IPS-NIHi7 (cell line): ENCODE measurements around the gene PRKCZ.
A peak's percentile ranks its signal among the peaks of the same experiment; 100 is the strongest.

Experiments
- DNase-seq: peaks from one replicate; pipeline ENCODE4 v3.0.0; 2012; ENCODE audit warnings: mixed read lengths; ENCODE audit errors: extremely low spot score

The PRKCZ gene

DNA sequence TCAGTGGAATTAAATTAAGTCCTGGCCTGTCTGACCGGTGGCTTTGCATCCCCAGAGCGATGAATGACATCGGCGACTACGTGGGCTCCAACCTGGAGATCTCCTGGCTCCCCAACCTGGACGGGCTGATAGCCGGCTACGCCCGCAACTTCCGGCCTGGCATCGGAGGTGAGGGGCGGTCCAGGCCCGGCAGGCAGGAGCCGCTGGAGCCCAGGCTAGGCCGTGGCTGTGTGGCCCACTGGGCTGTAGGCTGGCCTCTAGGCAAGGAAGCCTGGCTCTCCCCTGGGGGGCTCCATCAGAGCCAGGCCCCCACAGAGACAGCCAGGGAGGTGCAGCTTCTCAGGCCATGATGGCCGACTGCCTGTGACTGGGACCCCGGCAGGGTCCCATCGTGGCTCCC, 25.3 kb upstream of the PRKCZ start:
- DNase-seq = no peak

DNA sequence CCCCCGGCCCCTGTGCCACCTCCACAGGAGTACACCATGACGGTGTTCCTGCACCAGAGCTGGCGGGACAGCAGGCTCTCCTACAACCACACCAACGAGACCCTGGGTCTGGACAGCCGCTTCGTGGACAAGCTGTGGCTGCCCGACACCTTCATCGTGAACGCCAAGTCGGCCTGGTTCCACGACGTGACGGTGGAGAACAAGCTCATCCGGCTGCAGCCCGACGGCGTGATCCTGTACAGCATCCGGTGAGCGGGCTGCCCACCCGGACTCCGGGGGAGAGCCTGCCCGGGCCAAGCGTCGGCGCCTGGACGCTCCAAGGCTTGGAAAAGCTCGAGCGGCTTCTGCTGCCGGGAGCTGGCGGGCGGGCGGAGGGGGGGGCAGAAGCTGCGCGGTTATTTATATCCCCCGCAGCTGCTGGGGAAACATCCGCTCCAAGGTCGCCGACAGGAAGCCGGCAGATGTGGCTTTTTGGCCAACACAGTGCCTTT, 24.7 kb upstream of the PRKCZ start:
- no peak for DNase-seq

GRCh38 chr1:2027961-2028583, 22.1 kb upstream of the PRKCZ start:
- DNase-seq = no peak

DNA sequence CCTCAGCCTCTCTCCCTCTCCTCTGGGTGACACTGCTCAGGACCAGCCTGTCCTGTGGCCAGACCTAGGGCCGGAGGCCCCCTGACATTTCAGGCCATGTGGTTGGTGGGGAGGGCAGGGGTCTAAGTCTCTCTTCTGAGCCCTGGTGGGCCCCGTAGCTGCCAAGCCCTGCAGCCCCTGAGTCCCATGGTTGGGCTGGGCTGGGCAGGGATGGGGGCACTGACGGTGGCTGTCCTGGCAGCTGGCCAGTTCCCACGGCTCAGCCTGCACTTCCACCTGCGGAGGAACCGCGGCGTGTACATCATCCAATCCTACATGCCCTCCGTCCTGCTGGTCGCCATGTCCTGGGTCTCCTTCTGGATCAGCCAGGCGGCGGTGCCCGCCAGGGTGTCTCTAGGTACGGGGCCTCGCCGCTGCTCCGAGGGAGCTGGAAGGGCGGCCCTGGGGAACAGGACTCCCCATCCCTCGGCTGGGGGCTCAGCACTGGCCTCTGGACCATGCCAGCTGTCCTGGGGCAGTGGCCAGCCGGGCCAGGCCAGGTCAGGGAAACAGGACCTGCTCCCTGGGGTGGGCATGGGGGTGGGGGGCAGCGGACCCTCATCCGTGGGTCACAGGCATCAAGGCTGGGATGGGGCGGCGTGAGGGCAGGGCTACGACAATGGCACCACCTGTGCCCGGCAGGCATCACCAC, 21.2 kb upstream of the PRKCZ start:
- no peak for DNase-seq

GRCh38 chr1:2029561-2029960, 20.6 kb upstream of the PRKCZ start:
- DNase-seq = no peak

DNA sequence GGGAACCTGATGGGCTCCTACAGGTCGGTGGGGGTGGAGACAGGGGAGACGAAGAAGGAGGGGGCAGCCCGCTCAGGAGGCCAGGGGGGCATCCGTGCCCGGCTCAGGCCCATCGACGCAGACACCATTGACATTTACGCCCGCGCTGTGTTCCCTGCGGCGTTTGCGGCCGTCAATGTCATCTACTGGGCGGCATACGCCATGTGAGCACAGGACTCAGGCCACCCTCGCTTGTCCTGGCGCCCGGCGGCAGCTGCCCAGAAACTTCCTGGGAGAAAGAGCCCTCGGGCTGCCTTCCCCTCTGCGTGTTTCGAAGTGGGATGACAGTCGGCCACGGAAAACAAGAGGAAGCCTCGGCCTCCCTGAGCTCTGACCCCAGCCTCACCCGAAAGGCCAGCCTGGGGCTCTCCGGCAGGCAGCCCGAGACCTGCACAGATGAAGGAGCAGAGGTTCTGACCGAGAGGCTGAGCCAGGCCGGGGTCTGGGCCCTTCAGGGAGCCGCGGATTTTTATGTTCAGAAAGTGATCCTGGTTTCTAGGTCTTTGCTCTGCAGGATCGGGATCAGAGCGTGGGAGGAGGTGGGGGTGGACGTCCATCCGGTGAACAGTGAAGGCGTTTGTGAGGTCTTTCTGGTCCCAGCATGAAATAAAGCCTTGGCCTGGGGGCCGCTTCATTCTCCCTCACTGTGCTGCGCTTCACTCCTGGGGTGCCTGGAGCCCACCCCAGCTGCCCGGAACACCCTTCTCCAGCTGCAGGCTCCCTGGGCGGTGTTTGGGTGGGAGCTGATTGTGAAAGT, 19.9 kb upstream of the PRKCZ start:
- no peak for DNase-seq

DNA sequence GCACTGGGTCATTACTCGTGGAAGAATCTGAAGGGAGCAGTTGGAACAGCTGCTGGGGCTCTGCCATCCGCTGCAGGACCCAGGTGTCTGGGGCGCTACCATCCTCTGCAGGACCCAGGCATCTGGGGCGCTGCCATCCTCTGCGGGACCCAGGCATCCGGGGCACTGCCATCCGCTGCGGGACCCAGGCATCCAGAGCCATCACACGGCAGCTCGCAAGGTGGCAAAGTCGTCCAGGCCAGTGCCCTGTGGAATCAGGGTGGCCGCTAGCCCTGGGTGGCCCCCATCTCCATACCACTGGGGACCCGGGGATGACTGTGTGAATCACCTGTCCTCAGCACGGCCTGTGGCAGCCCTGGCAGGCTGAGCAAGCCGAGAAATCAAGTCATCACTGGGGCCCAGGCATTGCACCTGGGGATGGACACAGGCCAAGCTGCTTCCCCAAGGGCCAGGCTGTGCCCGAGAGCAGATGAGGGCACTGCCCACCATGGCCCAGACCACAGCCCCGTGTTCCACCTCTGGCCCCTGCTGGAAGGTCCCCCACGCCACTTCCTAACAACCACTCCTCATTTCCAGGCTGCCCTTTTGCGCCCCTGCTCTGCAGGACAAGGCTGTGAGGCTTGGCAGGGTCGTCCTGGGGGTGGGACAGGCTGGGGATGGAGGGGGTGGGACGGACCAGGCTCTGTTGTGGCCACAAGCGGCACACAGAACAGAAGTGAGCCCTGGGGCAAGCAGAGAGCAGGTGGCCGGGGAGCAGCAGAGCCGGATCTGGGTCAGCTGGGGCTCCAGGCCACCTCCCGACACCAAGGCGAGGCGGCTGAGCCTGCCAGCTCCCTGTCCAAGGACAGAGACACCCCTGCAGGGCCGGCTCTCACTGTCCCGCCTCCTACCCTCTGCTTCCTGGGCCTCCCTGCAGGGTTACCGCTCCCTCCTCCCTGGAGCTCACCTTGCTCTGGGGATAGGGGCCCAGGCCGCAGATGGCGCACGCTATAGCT, 18.4 kb upstream of the PRKCZ start:
- DNase-seq = no peak

DNA sequence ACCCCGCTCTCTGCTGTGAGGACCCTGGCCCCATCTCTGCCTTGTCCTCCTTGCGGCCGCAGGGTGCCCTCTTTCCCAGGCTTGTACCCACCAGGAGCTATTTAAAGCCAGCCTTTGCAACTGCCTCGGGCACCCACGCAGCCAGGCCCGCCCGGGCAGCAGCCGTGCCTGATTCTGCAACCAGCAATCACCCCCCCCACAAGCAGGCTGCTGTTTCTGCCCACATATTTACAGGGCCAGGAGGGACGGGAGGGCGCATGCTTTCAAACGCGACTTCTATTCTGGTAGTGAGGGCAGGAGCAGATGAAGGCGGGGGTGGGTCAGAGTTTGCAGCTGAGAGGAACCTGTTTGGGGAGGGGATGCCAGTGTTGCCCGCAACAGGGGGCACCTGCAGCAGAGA, 17.5 kb upstream of the PRKCZ start:
- DNase-seq = no peak

DNA sequence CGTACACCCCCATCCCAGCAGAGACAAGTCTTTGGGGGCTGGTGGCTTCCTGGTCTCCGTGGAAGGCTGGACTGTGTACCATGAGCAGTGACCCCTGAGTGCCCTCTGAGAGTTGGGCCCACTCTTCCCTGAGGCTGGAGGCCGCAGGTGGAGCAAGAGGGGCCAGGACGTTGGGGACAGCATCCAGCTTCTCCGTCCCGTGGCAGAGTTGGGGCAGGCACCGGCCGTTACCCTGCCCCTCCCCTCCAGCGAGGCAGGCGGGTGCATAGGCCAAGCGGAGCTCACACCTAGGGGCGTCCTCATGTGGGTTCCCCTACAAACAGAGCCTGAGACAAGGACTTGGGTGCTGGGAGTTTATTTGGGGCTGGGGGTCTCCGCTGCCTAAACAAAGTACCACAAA, 17.0 kb upstream of the PRKCZ start:
- DNase-seq = no peak

DNA sequence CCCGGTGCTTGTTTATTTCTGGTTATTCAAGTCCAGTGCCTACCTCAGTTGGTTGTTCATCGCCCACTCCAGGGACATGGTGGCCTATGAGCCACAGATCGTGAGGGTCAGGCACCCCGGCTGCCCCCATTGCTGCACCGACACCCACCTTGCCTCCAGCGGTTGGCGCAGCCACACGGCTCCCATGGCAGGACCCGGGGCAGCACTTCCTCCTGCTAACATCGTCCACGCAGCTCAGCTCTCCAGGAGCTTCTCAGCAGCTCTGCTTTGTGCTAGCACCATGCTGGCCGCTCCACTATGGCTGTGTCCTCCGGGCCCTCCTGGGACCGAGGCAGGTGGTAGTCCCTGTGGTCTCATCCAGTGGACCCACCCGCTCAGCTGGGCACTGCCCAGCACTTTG, 13.9 kb upstream of the PRKCZ start:
- no peak for DNase-seq

GRCh38 chr1:2037314-2037979, 12.8 kb upstream of the PRKCZ start:
- DNase-seq = no peak

- no peak for DNase-seq
These were observed 12.0 kb upstream of the PRKCZ start for GRCh38 chr1:2038229-2038628.

- no peak for DNase-seq
These were observed 11.0 kb upstream of the PRKCZ start for GRCh38 chr1:2039251-2039650.

GRCh38 chr1:2041305-2041704, 8.9 kb upstream of the PRKCZ start:
- DNase-seq = no peak

DNA sequence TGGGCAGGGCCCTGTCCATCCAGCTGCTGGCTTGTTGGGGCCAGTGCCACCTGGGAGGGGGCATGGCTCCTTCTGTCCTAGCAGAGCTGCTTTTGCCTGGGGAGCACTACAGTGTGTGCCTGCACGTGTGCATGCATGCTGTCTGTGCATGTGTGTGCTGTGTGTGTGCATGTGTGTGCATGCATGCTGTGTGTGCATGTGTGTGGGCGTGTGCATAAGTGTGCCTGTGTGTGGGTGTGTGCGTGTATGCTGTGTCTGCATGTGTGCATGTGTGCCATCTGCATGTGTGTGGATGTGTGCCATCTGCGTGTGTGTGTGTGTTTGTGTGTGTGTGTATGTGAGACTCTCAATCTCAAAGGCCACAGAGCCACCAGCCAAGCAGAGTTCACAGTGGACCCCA, 8.3 kb upstream of the PRKCZ start:
- no peak for DNase-seq

- no peak for DNase-seq
These were observed 7.1 kb upstream of the PRKCZ start for GRCh38 chr1:2042830-2043773.

GRCh38 chr1:2043886-2044285, 6.3 kb upstream of the PRKCZ start:
- no peak for DNase-seq

GRCh38 chr1:2044510-2045319, 5.5 kb upstream of the PRKCZ start:
- peak; percentile 86 for DNase-seq
